OCI-LY3 (cell line): ENCODE data around the gene PTPRT.

ENCODE experiments used
- H2AFZ ChIP-seq: fragments of 200-600, 300-600 bp; shearing (Covaris generic); 2 replicates; pipeline ENCODE4 v1.6.0; 2014; ENCODE audit warnings: antibody characterized with exemption, low read depth, low read length
- H3K27ac ChIP-seq: fragments of 200-600, 300-600 bp; sonication (generic); 2 replicates; pipeline ENCODE4 v1.5.1; 2014; ENCODE audit warnings: mild to moderate bottlenecking, low read length, moderate library complexity, mixed read lengths
- H3K27me3 ChIP-seq: fragments of 200-600, 300-600 bp; sonication (generic); 2 replicates; pipeline ENCODE4 v1.6.1; 2014; ENCODE audit warnings: low read depth, low read length, mixed read lengths
- H3K36me3 ChIP-seq: fragments of 200-600, 300-600 bp; sonication (generic); replicated peaks from 2 replicates; pipeline ENCODE3; 2014; ENCODE audit warnings: low read depth, low read length, mixed read lengths
- H3K4me1 ChIP-seq: fragments of 300-600, 200-600 bp; sonication (generic); 2 replicates; pipeline ENCODE4 v1.6.1; 2014; ENCODE audit warnings: low read length, mixed read lengths
- H3K4me2 ChIP-seq: fragments of 200-600, 300-600 bp; sonication (generic); 2 replicates; pipeline ENCODE4 v1.6.1; 2014; ENCODE audit warnings: low read length, mixed read lengths
- H3K4me3 ChIP-seq: fragments of 300-600, 200-600 bp; sonication (generic); 2 replicates; pipeline ENCODE4 v1.5.1; 2014; ENCODE audit warnings: antibody characterized with exemption, mild to moderate bottlenecking, low read length, moderate library complexity
- H3K79me2 ChIP-seq: fragments of 300-600, 200-600 bp; shearing (Covaris generic); 2 replicates; pipeline ENCODE4 v1.6.1; 2014; ENCODE audit warnings: mild to moderate bottlenecking, low read length, mixed read lengths
- H3K9ac ChIP-seq: fragments of 300-600, 200-600 bp; shearing (Covaris generic); 2 replicates; pipeline ENCODE4 v1.6.0; 2014; ENCODE audit warnings: mild to moderate bottlenecking, low read length, moderate library complexity
- H3K9me3 ChIP-seq: fragments of 200-600, 300-600 bp; shearing (Covaris generic); 2 replicates; pipeline ENCODE4 v1.6.1; 2014; ENCODE audit warnings: low read length, mixed read lengths; ENCODE audit not compliant: insufficient read depth
- H4K20me1 ChIP-seq: fragments of 200-600, 300-600 bp; sonication (generic); 2 replicates; pipeline ENCODE4 v1.6.1; 2016; ENCODE audit warnings: low read length, mixed read lengths; ENCODE audit not compliant: insufficient read depth
- CTCF ChIP-seq: fragments of 200-600, 300-600 bp; sonication (generic); IDR thresholded peaks from 2 replicates; pipeline ENCODE4 v1.5.1; 2014; ENCODE audit warnings: antibody characterized with exemption, low read length, low read depth
- EZH2phosphoT487 ChIP-seq: fragments of 200-600 bp; shearing (Covaris generic); IDR thresholded peaks from 2 replicates; pipeline ENCODE4 v1.6.1; 2018; ENCODE audit warnings: antibody characterized with exemption, mixed run types, low read depth

Gene PTPRT

GRCh38 chr20:42734660-42735368 lies 454.9 kb downstream of the PTPRT start:
- Histone ChIP-seq H3K79me2 (no peaks in the 10 kb centered on the region), H3K36me3 (no peaks in the 10 kb centered on the region), H3K4me2 (no peak overlapping the region), H3K9me3 (no peaks in the 10 kb centered on the region), H3K27ac (no peak overlapping the region), H2AFZ (no peak overlapping the region), H3K4me3 (no peak overlapping the region), H4K20me1 (no peaks in the 10 kb centered on the region), H3K9ac (no peak overlapping the region), H3K27me3 (peaks cover 3% of the 10 kb centered on the region; the same call in 1 of the 2 replicates), H3K4me1 (no peaks in the 10 kb centered on the region)
- TF ChIP-seq CTCF: no peak
- no peak for TF ChIP-seq EZH2phosphoT487

GRCh38 chr20:42721923-42722322 lies 467.8 kb downstream of the PTPRT start:
- no peak overlapping the region for H3K9ac ChIP-seq
- no peak overlapping the region for H3K4me2 ChIP-seq
- no peak overlapping the region for H3K27ac ChIP-seq
- H3K4me1 ChIP-seq: no peaks in the 10 kb centered on the region
- H4K20me1 ChIP-seq: no peaks in the 10 kb centered on the region
- no peak overlapping the region for H3K4me3 ChIP-seq
- no peaks in the 10 kb centered on the region for H3K36me3 ChIP-seq
- TF ChIP-seq CTCF: no peak
- TF ChIP-seq EZH2phosphoT487: no peak
- H3K79me2 ChIP-seq: no peaks in the 10 kb centered on the region
- no peak overlapping the region for H2AFZ ChIP-seq
- no peaks in the 10 kb centered on the region for H3K9me3 ChIP-seq
- peaks cover 13% of the 10 kb centered on the region; the same call in 1 of the 2 replicates for H3K27me3 ChIP-seq

- no peaks in the 10 kb centered on the region for H3K4me1 ChIP-seq
- no peak overlapping the region for H3K4me2 ChIP-seq
- no peaks in the 10 kb centered on the region for H3K79me2 ChIP-seq
- no peak overlapping the region for H3K9ac ChIP-seq
- no peak for TF ChIP-seq EZH2phosphoT487
- no peak for TF ChIP-seq CTCF
- no peak overlapping the region for H3K4me3 ChIP-seq
- H4K20me1 ChIP-seq: no peaks in the 10 kb centered on the region
- no peaks in the 10 kb centered on the region for H3K9me3 ChIP-seq
- no peaks in the 10 kb centered on the region for H3K36me3 ChIP-seq
- H3K27ac ChIP-seq: no peak overlapping the region
- no peak overlapping the region for H2AFZ ChIP-seq
- H3K27me3 ChIP-seq: 0 out of 2 replicates have a peak, but pooled peaks cover 4% of the 10 kb centered on the region
Observed at GRCh38 chr20:42714298-42715141, 475.2 kb downstream of the PTPRT start.

GRCh38 chr20:42708266-42708665 lies 481.4 kb downstream of the PTPRT start:
- Histone ChIP-seq H3K4me1 (no peaks in the 10 kb centered on the region), H3K36me3 (no peaks in the 10 kb centered on the region), H2AFZ (no peak overlapping the region), H3K9me3 (no peaks in the 10 kb centered on the region), H3K4me3 (no peak overlapping the region), H3K9ac (no peak overlapping the region), H3K4me2 (no peak overlapping the region), H3K79me2 (no peaks in the 10 kb centered on the region), H3K27me3 (no peaks in the 10 kb centered on the region), H3K27ac (no peak overlapping the region), H4K20me1 (no peaks in the 10 kb centered on the region)
- TF ChIP-seq EZH2phosphoT487 (no peak), CTCF (no peak)
